GM23248 (cell line): ENCODE results near the gene RANBP10. TPM values are rescaled to one million over a fixed set of nuclear protein-coding genes. Genes with fewer than 3 reads are reported as not detected.

Experiments used
- DNase-seq: peaks from one replicate; pipeline ENCODE4 v3.0.0-alpha.2; 2015
- H2AFZ ChIP-seq: fragments of 200-600 bp; sonication (generic); 2 replicates; pipeline ENCODE4 v1.6.1; 2016; ENCODE audit warnings: antibody characterized with exemption
- H3F3A ChIP-seq: fragments of 200-600 bp; sonication (generic); 2 replicates; pipeline ENCODE4 v1.6.1; 2016; ENCODE audit warnings: mild to moderate bottlenecking, antibody characterized with exemption, mixed run types; ENCODE audit not compliant: insufficient read depth
- H3K27ac ChIP-seq: fragments of 200-600 bp; sonication (generic); 2 replicates; pipeline ENCODE4 v1.5.1; 2016; ENCODE audit warnings: mild to moderate bottlenecking
- H3K27me3 ChIP-seq: fragments of 200-600 bp; sonication (generic); replicated peaks from 2 replicates; pipeline ENCODE4 v1.6.1; 2016; ENCODE audit warnings: mild to moderate bottlenecking; ENCODE audit not compliant: insufficient read depth
- H3K36me3 ChIP-seq: fragments of 200-600 bp; sonication (generic); 2 replicates; pipeline ENCODE4 v1.6.1; 2016; ENCODE audit warnings: low read depth, mild to moderate bottlenecking
- H3K4me1 ChIP-seq: fragments of 200-600 bp; sonication (generic); 2 replicates; pipeline ENCODE4 v1.6.1; 2016; ENCODE audit warnings: mild to moderate bottlenecking; ENCODE audit not compliant: insufficient read depth
- H3K4me2 ChIP-seq: fragments of 200-600 bp; sonication (generic); one replicate; pipeline ENCODE4 v1.6.1; 2016; ENCODE audit warnings: mild to moderate bottlenecking; ENCODE audit not compliant: unreplicated experiment
- H3K4me3 ChIP-seq: fragments of 200-600 bp; sonication (generic); 2 replicates; pipeline ENCODE4 v1.5.1; 2016; ENCODE audit warnings: mild to moderate bottlenecking
- H3K79me2 ChIP-seq: fragments of 200-600 bp; sonication (generic); 2 replicates; pipeline ENCODE4 v1.6.1; 2016; ENCODE audit warnings: mild to moderate bottlenecking; ENCODE audit not compliant: insufficient read depth
- H3K9ac ChIP-seq: fragments of 200-600 bp; sonication (generic); 2 replicates; pipeline ENCODE4 v1.6.1; 2016; ENCODE audit warnings: mild to moderate bottlenecking
- H3K9me2 ChIP-seq: fragments of 200-600 bp; sonication (generic); 2 replicates; pipeline ENCODE4 v1.6.1; 2016; ENCODE audit warnings: mixed run types, mild to moderate bottlenecking, moderate library complexity; ENCODE audit not compliant: insufficient read depth
- H3K9me3 ChIP-seq: fragments of 200-600 bp; sonication (generic); one replicate; pipeline ENCODE4 v1.6.1; 2017; ENCODE audit warnings: low read depth
- H4K20me1 ChIP-seq: fragments of 200-600 bp; sonication (generic); 2 replicates; pipeline ENCODE4 v1.6.0; 2016; ENCODE audit not compliant: insufficient read depth
- EZH2 ChIP-seq: fragments of 200-600 bp; sonication (generic); IDR thresholded peaks from 2 replicates; pipeline ENCODE4 v1.6.1; 2018; ENCODE audit warnings: antibody characterized with exemption, mild to moderate bottlenecking; ENCODE audit not compliant: insufficient read depth, poor library complexity, severe bottlenecking
- EZH2phosphoT487 ChIP-seq: fragments of 200-600 bp; sonication (generic); IDR thresholded peaks from 2 replicates; pipeline ENCODE4 v1.6.1; 2018; ENCODE audit warnings: antibody characterized with exemption, moderate library complexity, mild to moderate bottlenecking, low read depth; ENCODE audit not compliant: insufficient read depth
- WGBS, 2 experiments: methylation state at CpG; one replicate each; pipeline ENCODE4 v1.1.6; 2015 to 2017; ENCODE audit warnings: low lambda C conversion rate in 2 of 2, low coverage in 1 of 2; ENCODE audit errors: missing lambda C conversion rate in 2 of 2; 5-methylcytosine and 5-hydroxymethylcytosine counted together
- in situ Hi-C: fragments of 300-500 bp; cut with MboI; formaldehyde crosslinking; loops from 2 replicates; pipeline ENCODE4 v1.15.0; 2020
- polyA plus RNA-seq: library from polyadenylated mRNA; unstranded; fragments of >200 nt; fragmentation: Nextera tagmentation; extraction: Ambion mirVana; gene quantifications from 2 replicates; pipeline ENCODE4 v1.2.1, GENCODE V29; 2016
- total RNA-seq: library from RNA; depleted of rRNA; stranded (reverse); fragments of >200 nt; shearing (Covaris generic); gene quantifications from 2 replicates; pipeline ENCODE4 v1.2.3, GENCODE V29; 2014

Gene RANBP10
- total and polyA plus RNA-seq, 2 experiments from 2014 or later = 2.4 to 5.8 TPM

- in situ Hi-C loops = no loop called here
- Histone ChIP-seq H3K9ac (peak within 1 kb of the TSS; percentile 99), H3K79me2 (peaks cover 88% of the 10 kb centered on the region), H3K9me2 (no peaks in the 10 kb centered on the region), H3K4me1 (peaks cover 39% of the 10 kb centered on the region), H4K20me1 (0 out of 2 replicates have a peak, but pooled peaks cover 4% of the 10 kb centered on the region), H2AFZ (peak within 1 kb of the TSS; percentile 81), H3K4me3 (peak within 1 kb of the TSS; percentile 96), H3K27me3 (no peaks in the 10 kb centered on the region), H3K9me3 (no peaks in the 10 kb centered on the region), H3K27ac (peak within 1 kb of the TSS; percentile 91), H3K4me2 (peak within 1 kb of the TSS; percentile 88), H3K36me3 (no peaks in the 10 kb centered on the region), H3F3A (peaks cover 15% of the 10 kb centered on the region)
- WGBS, 2 experiments = 1% methylated on average over 30 to 44 of the region's 62 CpGs
- peak; percentile 87 for DNase-seq
- TF ChIP-seq EZH2phosphoT487 (no peak), EZH2 (no peak)
Observed at GRCh38 chr16:67847064-67847861, 40.9 kb upstream of the RANBP10 start, which contains the start of gene CENPT. TSS of gene CENPT (minus strand) at chr16:67847693. CDS start at chr16:67833859, 13,834 bp downstream.

- Histone ChIP-seq H4K20me1 (0 out of 2 replicates have a peak, but pooled peaks cover 4% of the 10 kb centered on the region), H3K9me3 (no peaks in the 10 kb centered on the region), H3K36me3 (no peaks in the 10 kb centered on the region), H3K9me2 (no peaks in the 10 kb centered on the region), H3K27ac (peak within 1 kb of the TSS; percentile 91), H3K9ac (peak within 1 kb of the TSS; percentile 99), H3K79me2 (peaks cover 80% of the 10 kb centered on the region), H3K27me3 (no peaks in the 10 kb centered on the region), H3K4me1 (peaks cover 40% of the 10 kb centered on the region), H3K4me3 (peak within 1 kb of the TSS; percentile 96), H2AFZ (peak within 1 kb of the TSS; percentile 81), H3F3A (peaks cover 15% of the 10 kb centered on the region), H3K4me2 (peak within 1 kb of the TSS; percentile 88)
- in situ Hi-C loops = no loop called here
- peak; percentile 97 for DNase-seq
- WGBS, 2 experiments = 1 to 3% methylated on average over 26 to 38 of the region's 57 CpGs
- no peak for TF ChIP-seq EZH2phosphoT487
- no peak for TF ChIP-seq EZH2
Observed at GRCh38 chr16:67846320-67847063, 40.1 kb upstream of the RANBP10 start, which contains the start of gene NUTF2. TSS of gene NUTF2 (plus strand) at chr16:67846933. CDS start at chr16:67865131, 18,198 bp downstream.

DNA sequence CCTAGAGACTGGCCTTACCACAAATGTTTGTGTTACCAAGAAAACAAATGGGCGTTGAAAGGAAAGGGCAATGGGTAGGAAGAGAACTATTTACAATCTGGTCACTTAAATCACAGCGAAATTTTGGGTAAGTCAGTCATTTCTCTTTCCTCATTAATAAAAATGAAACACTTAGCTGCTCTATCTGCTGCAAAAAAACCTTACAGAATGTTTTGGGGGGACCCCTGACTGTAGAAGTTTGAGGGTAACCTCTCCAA lies 39.6 kb upstream of the RANBP10 start:
- Histone ChIP-seq H3K36me3 (no peaks in the 10 kb centered on the region), H3K79me2 (peaks cover 75% of the 10 kb centered on the region), H3F3A (peaks cover 15% of the 10 kb centered on the region), H2AFZ (peak overlapping the region; percentile 81), H4K20me1 (0 out of 2 replicates have a peak, but pooled peaks cover 3% of the 10 kb centered on the region), H3K27ac (peak overlapping the region; percentile 91), H3K4me3 (peak overlapping the region; percentile 96), H3K9me3 (no peaks in the 10 kb centered on the region), H3K9ac (peak overlapping the region; percentile 99), H3K4me2 (peak overlapping the region; percentile 83), H3K9me2 (no peaks in the 10 kb centered on the region), H3K4me1 (peaks cover 44% of the 10 kb centered on the region), H3K27me3 (no peaks in the 10 kb centered on the region)
- DNase-seq = peak; percentile 17
- in situ Hi-C loops = no loop called here
- TF ChIP-seq EZH2phosphoT487 (no peak), EZH2 (no peak)
- 3 to 6% methylated on average over 2 of the region's 2 CpGs for WGBS, 2 experiments

- H3K4me1 ChIP-seq = peaks cover 44% of the 10 kb centered on the region
- peaks cover 70% of the 10 kb centered on the region for H3K79me2 ChIP-seq
- WGBS, 2 experiments = 49 to 53% methylated on average over 5 of the region's 5 CpGs
- peak overlapping the region; percentile 99 for H3K9ac ChIP-seq
- H3K4me3 ChIP-seq = peak overlapping the region; percentile 96
- DNase-seq = peak; percentile 44
- H3K9me3 ChIP-seq = no peaks in the 10 kb centered on the region
- no peaks in the 10 kb centered on the region for H3K36me3 ChIP-seq
- peak overlapping the region; percentile 85 for H3K4me2 ChIP-seq
- peaks cover 15% of the 10 kb centered on the region for H3F3A ChIP-seq
- TF ChIP-seq EZH2phosphoT487 = no peak
- TF ChIP-seq EZH2 = no peak
- no peaks in the 10 kb centered on the region for H3K9me2 ChIP-seq
- in situ Hi-C loops = no loop called here
- no peaks in the 10 kb centered on the region for H3K27me3 ChIP-seq
- no peak overlapping the region; the same call in 1 of the 2 replicates for H2AFZ ChIP-seq
- no peaks in the 10 kb centered on the region for H4K20me1 ChIP-seq
- H3K27ac ChIP-seq = peak overlapping the region; percentile 91
Observed at GRCh38 chr16:67845291-67846062, 39.1 kb upstream of the RANBP10 start.
